GM04503 (cell line): Measurements from ENCODE around the gene CCDC70.
"Not testable (repeated sequence)": the region's sequence is repeated elsewhere in the genome, so short reads cannot be mapped to it uniquely, and the experiment has no call there.

Experiments used
- DNase-seq: peaks from one replicate; pipeline ENCODE4 v3.0.0-alpha.2; 2012; ENCODE audit warnings: low read depth

The CCDC70 gene

GRCh38 chr13:51909265-51909664, 47.5 kb downstream of the CCDC70 start:
- not testable (repeated sequence) for DNase-seq

- no peak for DNase-seq
Observed at GRCh38 chr13:51910508-51910907, 48.7 kb downstream of the CCDC70 start.

GRCh38 chr13:51912091-51912490, 50.3 kb downstream of the CCDC70 start:
- DNase-seq = no peak

- no peak for DNase-seq
Observed at GRCh38 chr13:51912511-51913225, 50.9 kb downstream of the CCDC70 start.

- no peak for DNase-seq
Observed at GRCh38 chr13:51913421-51914136, 51.8 kb downstream of the CCDC70 start.

GRCh38 chr13:51914137-51914493, 52.3 kb downstream of the CCDC70 start:
- no peak for DNase-seq
